ENCODE data around the gene DTX2.
A peak's percentile ranks its signal among the peaks of the same experiment; 100 is the strongest.
"Not testable (repeated sequence)": the region's sequence is repeated elsewhere in the genome, so short reads cannot be mapped to it uniquely, and the experiment has no call there.

Gene DTX2

DNA sequence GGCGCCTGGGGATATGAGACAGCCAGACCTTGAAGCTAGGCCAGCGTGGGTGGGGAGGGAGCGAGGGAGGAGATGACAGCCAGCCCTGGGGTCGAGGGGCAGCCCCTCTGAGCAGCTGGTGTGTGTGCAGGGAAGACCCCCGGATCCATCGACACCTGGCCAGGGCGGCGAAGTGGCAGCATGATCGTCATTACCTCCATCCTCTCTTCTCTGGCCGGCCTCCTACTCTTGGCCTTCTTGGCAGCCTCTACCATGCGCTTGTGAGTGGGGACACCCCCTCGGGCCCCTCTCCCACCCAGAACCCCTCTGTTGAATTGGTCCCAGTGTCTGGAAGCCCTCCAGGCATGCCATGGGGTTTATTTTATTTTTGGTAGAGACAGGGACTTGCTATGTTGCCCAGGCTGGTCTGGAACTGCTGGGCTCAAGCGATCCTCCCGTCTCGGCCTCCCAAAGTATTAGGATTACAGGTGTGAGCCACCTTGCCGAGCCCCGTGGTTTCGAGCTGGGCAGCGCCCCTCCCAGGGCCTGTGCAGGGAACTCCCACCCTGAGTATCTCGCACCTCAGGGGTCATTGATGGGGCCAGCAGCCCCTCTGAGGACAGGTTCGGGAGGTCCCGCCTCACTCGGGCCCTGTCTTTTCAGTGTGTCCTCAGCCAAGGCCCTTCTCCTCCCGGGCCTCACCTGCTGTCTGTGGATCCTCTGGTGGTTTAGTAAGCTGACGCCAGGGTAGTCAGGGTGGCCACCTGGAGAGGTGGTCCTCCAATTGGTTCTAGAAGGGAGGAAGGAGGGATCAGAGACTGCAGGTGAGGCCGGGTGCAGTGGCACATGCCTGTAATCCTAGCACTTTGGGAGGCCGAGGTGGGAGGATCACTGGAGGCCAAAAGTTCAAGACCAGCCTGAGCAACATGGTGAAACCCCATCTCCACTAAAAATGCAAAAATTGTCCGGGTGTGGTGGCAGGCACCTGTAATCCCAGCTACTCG, 52.6 kb downstream of the DTX2 start:
- DNase-seq, result no peak

DNA sequence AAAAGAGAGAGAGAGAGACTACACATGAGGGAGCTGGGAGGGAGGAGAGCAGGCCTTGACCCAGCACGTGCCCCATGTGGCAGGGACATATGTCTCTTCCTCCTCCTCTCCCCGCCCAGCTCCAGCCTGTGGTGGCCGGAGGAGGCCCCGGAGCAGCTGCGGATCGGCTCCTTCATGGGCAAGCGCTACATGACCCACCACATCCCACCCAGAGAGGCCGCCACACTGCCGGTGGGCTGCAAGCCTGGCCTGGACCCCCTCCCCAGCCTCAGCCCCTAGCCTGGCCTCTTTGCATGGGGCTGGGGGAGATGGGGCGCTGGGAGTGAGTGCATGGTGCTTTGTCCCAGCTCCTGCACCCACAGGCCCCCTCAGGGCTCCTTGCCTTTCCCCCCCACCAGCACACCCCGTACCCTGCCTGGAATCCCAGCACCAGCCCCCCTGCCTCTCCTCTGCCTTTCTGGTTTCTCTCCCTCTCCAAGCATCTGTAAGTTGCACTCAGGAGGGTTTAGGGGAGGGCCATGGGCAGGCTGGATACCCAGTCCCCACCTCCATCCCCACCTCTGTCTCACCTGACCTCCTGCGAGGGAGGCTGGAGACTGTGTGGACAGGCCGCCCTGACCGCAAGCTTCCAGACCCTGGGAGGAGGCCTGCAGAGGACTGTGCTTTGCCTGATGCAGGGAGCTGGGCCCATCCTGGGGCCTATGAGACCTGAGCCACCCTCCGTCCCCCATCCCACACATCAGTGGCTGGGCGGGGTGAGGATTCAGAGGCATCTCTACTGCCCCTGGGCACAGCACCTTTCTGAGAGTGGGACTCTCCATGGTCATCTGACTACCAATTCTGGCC, 53.6 kb downstream of the DTX2 start:
- DNase-seq, result no peak

DNA sequence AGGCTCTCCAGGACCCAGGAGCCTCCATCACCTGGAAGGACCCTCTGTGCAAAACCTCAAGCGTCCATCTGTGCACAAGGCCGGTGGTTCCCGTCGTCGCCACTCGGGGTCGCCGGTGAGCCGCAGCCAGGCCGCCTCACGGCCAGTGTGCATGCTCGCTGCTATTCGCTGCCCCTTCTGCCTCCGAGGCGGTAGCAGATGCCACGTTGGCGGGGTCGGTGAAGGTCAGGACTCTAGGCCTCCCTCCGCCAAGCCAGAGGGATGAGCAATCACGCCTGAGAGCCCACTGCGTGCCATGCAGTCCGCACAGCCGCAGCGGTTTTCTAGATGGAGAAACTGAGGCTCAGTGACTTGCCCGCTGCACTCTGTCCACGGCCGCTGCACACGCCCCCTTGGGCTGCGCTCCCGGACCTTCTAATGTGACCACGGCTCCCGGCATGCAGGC, 54.5 kb downstream of the DTX2 start:
- peak in 2 of 3 donors; percentile 50 to 63 for DNase-seq

DNA sequence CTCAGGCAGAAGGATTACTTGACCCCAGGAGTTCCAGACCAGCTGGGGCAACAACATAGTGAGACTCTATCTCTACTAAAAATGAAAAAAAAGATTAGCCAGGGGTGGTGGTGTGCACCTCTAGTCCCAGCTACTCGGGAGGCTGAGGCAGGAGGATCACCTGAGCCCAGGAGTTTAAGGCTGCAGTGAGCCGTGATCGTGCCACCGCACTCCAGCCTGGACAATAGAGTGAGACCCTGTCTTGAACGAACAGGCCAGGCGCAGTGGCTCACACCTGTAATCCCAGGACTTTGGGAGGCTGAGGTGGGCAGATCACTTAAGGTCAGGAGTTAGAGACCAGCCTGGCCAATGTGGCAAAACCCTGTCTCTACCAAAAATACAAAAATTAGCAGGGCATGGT, 55.4 kb downstream of the DTX2 start:
- not testable (repeated sequence) for DNase-seq

DNA sequence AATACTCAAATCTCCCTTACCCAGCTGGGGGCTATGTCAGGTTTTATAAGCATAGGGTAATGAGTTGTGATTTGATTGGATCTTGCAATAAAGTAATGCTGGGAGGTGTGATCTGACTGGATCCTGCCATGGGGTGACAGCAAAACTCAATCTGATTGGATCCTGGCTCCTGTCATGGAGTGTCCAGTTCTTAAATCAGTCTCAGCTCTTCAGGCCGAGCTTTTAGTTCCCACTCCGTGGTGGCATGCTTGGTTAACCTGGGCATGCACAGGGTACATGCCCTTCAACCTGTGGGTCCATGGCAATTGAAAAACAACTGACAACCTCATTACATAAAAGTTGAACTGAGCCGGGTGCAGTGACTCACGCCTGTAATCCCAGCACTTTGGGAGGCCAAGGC, 64.7 kb downstream of the DTX2 start:
- DNase-seq, result not testable (repeated sequence)

DNA sequence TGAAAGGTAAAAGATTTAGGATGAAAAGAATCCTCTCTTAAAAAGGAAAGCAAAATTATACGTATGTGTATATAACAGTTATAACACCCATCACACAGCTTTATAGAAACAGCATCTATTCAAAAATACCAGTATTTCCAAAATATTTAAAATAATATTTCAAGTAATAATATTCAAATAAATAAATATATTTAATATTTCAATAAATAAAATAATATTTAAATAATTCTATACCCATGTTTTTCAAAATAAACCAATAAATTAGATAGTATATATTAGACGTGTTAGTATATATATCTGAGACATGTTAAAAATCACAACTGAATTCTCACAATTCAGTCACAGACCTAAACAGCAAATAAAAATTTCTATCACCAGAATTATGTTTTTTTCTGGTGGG, 70.1 kb downstream of the DTX2 start:
- DNase-seq, result not testable (repeated sequence)

DNA sequence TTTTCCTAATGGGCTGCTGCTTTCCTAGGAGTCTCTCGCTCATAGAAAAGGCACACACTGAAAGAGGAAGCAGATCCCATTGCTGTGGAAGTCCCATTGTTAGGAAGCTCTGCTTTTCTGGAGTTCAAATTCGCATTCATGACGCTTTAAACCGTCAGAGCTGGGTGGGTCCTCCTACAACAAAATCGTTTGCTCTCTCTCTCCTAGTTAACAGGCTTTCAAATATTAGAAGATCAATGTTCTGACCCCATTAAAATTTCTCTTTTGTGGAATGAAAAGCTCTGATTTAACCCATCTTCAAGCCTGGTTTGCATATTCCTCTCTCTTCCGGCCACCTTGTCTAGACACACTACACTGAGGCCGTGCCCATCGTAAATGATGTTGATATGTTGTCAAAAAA, 81.7 kb downstream of the DTX2 start, which contains the start of gene SPDYE16:
SPDYE16 (minus strand) TSS at position 101 of the 400 bp plus-strand sequence. CDS start 1,838 bp downstream, outside the sequence.
- not testable (repeated sequence) for DNase-seq

DNA sequence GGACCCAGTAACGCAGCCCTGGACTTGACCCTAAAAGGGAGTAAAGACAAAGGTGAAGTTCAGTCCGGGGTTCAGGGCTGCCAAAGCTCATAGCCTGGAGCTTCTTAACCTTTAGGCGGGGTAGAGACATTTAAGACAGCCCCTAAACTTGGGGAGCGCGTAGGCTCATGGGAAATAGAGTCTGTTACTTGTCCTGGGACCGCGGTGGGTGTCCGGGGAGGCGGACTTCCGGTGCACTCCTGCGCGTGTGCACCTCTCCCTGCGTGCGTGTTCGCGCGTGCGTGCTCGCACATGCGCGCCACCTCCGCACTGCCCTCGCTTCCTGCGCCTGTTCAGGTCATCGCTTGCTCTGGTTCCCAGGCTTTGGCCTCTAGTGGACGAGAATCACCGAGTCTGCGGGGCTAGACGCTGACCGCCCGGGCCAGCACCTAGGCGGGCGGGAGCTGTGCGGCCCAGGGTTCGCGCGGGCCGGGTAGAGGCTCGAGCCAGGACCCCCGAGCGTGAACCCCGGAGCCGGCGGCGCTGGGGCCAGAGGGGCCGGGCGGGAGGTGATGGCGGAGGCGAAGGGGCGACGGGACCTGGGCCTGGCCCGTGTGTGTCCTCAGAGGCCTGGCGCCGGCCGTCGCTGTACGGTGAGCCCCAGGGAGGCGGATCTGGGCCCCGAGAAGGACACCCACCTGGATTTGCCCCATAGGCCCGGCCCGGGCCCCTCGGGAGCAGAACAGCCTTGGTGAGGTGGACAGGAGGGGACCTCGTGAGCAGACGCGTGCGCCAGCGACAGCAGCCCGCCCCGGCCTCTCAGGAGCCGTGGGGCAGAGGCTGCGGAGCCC, 87.7 kb downstream of the DTX2 start:
- peak; percentile 75 to 83 (median 80) for DNase-seq

DNA sequence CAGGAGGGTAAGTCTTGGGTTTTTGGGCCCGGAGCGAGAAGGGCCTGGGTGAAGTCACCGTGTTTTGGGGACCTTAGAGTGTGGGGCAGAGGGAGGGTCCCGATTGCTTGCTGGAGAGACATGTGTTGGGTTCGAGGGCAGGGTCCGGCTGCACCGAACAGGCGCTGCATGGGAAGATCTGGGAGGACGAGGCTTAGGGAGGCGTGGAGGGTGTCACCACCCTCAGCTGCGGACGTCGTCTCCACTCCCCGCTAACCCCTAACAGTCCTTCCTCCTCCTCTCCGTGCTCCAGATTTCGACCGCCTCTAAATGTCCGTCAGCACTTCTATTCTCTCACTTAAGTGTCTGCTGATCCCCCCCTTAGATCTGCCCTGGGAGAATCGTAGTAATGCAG, 88.3 kb downstream of the DTX2 start:
- peak; percentile 7 to 23 (median 18) for DNase-seq

DNA sequence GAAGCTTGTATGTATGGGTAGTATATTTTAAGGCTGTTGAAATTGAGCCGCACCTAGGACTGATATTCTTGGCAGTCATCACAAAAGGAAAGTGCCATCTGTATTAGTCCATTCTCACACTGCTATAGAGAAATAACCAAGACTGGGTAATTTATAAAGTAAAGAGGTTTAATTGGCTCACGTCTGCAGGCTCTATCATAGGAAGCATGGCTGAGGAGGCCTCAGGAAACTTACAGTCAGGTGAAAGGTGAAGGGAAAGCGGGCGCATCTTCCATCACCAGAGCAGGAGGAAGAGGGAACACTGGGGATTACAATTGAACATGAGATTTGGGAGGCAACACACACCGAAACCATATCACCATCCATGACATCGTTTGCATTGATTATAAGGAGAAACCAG, 90.5 kb downstream of the DTX2 start:
- DNase-seq, result not testable (repeated sequence)

Data from suppressor macrophage treated with lipopolysaccharide for 1 hour (primary cell).